Muscle of arm (tissue), 12 donors: Measurements from ENCODE around the gene POLRMT. TPM values are rescaled to one million over a fixed set of nuclear protein-coding genes. Genes with fewer than 3 reads are reported as not detected.
A peak's percentile ranks its signal among the peaks of the same experiment; 100 is the strongest.

ENCODE experiments used
- DNase-seq: peaks from one replicate; pipeline ENCODE4 v3.0.0-alpha.2; 2013
- polyA plus RNA-seq, 12 donors: library from polyadenylated mRNA; unstranded; fragments of 120-200 nt; gene quantifications; one replicate each; pipeline ENCODE4 v1.2.1, GENCODE V29; 2013; ENCODE audit not compliant: insufficient read length in 12 of 12

Gene POLRMT
- polyA plus RNA-seq, 12 donors, result 23.7 to 58.0 (median 29.2) TPM; not detected in 1

- peak; percentile 87 for DNase-seq
These were observed 31.6 kb upstream of the POLRMT start for GRCh38 chr19:664913-665443.

DNA sequence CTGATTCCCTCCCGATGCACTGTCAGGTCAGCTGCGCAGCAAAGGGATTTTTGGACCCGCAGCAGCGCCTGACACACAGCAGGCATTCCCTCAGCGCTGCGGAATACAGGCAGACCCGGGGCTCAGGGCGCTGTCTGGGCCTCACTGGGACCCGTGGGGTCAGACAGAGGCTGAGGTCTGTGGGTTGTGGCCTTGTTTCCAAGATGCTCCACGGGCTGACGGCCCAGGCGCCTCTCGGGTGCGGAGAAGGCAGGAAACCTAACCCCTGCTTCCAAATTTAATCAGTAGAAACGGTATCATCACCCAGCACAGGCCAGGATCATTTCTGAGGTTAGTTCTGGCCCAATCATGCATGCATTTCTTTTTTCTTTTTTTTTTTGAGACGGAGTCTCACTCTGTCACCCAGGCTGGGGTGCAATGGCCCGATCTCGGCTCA lies 30.4 kb upstream of the POLRMT start:
- no peak for DNase-seq

DNA sequence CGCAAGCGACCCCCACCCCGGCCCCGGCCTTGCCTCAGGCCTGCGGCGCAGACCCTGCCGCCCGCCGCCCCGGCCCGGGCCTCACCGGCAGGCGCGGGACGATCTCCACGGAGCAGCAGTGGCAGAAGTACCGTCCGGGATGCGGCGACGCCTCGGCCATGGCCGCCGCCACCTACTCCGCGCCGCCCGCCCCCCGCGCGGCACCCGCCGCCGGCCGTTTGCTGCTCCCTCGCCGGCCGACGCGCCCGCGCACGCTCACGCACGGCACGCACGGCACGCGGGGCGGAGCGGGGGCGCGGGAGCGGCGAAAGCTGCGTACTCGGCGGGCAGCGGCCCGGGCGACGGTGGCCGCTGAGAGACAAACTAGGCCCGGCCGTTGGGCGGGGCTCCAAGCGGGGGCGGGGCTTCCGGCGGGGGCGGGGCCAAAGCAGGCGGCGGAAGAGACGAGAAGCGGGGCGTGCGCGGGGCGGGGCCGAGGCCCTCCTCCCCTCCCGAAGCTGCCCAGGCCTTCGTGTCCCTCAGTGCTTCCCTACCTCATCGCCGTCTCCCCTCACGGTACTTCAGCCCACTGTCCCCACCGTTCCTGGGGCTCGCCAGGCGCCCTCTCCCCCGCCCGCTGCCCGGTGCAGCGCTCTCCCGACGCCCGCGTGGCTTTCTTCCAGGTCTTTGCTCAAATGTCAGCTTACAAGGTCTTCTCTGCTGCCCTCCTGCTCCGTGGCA lies 29.8 kb upstream of the POLRMT start, which contains the start of gene RNF126:
TSS of gene RNF126 (minus strand) at position 253 of the 720 bp plus-strand sequence. CDS start at position 160, 93 bp downstream.
- DNase-seq, result peak; percentile 92

DNA sequence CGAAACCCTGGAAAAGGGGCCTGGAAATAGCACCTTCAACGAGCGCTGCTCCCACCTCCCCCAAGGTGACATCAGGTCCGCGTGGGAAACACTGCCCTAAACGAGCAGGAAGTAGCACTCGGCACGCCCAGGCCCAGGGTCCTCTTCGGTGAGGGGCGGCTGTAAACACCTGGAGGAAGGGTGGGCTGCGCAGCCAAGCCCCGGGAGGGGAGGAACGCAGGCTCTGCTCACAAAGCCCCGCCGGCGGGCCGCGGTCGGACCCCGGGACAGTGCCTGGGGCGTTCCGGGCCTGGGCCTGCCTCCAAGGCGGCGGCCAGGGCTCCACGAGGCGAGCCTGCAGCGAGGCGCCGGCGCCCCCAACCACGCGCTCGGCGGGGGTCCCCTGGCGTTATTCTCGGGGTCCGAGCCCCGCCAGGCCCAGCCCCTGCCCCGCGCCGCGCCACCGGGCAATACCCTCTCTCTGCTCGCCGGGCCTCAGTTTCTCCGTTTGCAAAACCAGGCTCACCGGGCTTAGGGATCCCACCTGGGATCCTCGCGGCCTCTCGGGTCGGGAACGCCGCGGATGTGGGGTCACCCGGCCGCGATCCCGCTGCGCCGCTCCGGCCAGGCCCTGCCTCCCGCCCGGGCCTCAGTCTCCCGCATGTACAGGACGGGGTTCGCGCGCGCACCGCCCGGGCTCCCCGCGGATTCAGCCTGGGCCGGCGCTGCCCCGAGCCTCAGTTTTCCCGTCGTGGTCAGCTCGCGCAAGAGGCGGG lies 29.0 kb upstream of the POLRMT start:
- no peak for DNase-seq

- no peak for DNase-seq
These were observed 28.3 kb upstream of the POLRMT start for GRCh38 chr19:661427-662196.

DNA sequence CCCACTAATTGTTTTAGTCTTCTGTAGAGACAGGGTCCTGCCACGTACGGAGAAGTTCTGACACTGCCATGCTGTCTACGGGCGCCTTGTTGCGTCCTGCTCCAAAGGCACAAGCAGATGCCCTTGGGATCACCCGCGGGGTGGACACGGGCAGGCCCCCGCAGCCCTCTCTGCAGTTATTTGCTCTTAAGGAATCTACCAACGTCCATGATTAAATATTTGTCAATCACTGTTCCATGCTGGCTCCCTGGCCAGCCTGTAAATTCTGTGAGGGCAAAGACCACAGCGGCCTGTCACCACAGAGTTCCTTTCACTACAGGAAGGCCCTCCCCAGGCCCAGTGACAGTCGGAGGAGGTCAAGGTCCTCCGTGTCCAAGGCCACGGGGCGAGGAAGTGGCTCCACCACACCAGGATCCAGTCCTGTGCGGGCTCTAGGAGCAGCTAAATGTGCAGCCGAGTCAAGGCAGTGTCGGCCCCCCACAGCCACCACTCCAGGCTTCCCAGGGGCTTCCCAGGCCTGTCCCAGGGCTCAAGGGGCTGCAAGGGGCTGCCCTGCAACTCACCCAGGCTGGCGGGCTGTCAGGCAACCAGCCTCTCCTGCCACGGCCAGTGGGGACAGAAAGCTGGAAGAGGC lies 27.6 kb upstream of the POLRMT start:
- DNase-seq, result no peak

DNA sequence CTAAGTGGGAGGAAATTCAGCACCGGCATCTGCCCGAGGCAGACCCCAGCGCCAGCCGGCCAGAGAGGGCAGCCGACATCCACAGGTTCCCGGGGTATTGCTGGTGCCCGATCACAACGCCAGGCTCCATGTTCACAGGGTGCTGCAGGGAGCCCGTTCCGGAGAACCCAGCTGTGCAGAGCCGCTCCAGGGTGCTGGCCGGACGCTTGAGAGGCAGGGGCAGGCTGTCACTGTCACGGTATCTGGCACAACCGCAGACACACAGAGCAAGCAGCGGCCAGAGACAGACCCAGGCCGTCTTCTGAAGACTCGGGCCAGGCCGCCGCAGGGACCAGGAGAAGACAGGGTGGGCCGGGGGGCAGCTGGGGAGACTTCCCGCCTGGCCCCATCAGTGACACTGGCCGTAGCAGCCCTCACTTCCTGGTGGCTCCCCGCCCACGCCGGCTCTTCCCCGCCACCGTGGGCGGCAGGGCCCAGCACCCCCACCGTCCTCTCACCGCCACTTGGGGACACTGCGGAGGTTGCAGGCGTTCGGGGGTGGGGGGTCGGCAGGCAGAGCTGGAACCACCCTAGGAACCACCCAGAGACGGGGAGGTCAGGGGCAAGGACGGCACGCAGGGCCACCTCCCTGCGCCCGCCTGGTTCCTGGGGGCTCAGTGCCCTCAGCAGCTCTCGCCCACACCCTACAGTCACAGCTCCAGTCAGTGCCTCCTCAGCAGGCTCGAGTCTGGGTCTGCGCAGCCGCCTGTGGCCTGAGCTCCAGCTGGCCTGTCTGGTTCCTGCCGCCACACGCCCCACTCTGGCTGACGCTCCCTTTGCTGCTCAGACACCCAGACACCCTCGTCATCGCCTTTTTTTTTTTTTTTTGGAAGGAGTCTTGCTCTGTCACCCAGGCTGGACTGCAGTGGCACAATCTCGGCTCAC lies 25.8 kb upstream of the POLRMT start:
- no peak for DNase-seq

GRCh38 chr19:658059-658839 lies 24.9 kb upstream of the POLRMT start:
- no peak for DNase-seq

GRCh38 chr19:657611-658010 lies 24.3 kb upstream of the POLRMT start:
- DNase-seq, result no peak

- DNase-seq, result no peak
These were observed 23.6 kb upstream of the POLRMT start for GRCh38 chr19:656751-657559.

DNA sequence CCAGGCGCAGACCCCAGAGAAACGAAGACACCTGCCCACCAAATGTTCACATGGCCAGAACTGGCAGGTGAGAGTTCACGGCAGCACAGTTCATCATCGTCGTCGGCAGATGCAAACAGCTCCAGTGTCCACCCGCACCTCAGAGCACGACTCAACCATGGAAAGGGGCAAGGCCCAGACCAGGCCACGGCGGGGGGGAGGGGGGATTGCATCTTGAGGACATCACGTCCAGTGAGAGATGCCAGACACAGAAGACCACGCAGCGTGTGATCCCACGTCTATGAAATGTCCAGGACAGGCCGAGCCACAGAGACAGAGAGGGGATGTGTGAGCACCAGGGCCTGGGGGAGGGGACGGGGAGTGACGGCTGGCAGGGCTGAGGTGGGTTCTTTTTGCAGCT lies 22.4 kb upstream of the POLRMT start:
- no peak for DNase-seq

GRCh38 chr19:653425-653824 lies 20.1 kb upstream of the POLRMT start:
- no peak for DNase-seq

DNA sequence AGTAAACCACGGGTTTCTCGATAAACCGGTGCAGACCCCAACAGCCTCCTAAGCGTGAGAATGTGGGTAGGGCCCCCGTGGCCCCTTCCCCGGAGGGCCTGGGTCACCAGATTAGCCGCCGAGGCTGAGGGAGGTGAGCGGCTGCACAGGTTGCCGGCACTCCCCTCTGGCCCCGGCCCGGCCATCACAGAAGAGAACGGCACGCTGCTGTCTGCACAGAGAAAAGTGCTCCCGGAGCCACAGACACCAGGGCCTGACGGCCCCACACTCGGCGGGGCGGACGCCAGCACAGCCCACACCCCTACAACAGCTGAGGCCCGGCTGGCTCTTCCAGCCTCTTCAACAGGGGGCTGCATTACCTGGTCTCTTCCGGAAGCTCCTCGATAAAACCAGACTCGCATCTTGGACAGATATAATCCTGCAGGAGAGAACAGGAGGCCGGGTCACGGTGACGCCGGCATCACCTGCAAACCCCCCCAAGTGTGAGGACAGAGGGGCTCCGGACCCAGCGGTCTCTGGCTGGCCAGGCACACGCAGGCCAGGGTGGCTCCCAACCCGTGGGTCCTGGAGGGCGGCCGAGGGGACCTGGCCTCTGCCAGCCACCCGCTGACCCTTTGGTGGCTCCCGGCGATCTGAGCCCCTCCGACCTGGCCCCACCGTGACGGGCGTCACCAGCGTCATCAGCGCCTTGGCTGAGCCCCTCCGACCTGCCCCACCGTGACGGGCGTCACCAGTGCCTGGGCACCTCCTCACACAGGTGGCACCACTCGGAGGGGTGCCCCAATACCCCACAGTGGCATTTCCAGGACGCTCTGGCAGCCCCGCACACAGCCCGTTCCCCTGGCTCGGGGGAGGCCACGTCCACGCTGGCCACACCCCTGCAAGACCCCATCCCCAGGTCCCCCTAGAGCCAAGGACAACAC lies 19.4 kb upstream of the POLRMT start:
- no peak for DNase-seq

DNA sequence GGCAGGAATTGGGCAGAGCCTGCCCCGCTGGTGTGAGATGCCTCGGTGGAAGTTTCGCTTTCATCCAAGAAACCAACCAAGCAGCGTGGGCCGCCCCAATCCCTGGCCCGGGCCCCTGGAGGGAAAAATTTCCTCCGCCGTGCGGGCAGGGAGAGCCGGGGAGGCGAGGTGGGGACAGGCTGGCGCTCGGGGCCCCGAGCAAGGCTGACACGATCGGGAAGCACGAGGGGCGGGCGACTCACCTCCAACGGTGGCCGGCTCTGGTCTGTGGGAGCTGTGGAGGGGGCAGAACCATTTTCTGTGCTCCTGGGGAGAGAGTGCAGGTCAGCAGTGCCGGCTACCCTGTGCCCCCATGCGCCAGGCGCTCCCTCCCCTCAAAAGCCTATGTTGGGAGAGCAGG lies 18.7 kb upstream of the POLRMT start:
- DNase-seq, result no peak

DNA sequence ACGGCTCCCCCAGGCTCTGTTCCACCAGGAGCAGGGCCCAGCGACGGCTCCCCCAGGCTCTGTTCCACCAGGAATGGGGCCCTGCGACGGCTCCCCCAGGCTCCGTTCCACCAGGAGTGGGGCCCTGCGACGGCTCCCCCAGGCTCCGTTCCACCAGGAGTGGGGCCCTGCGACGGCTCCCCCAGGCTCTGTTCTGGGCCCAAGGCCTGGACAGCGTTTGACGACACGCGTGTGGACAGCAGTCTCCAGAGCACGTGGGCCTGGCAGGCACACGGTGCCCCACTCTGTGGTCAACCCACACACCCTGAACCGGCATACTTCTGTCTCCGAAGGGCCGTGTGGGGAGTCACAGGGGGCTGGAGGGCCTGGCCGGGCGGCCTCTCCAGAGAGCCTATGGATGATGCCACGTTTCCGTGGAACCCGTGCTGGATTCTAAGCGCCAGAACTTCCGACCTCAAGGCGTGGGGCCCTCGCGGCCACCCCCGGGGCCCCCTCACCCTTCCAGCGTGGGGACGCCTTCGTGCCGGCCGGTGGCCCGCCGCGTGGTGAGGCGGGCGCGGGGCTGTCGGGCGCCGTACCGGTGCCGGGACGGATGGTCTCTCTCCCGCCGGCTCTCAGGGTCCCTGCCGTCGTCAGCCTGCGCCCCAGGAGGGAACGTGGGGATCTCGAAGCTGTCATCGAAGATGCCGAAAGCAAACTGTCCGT lies 17.9 kb upstream of the POLRMT start:
- DNase-seq, result no peak

GRCh38 chr19:650121-650520 lies 16.8 kb upstream of the POLRMT start:
- DNase-seq, result no peak
